Transverse colon (tissue), 4 donors: ENCODE measurements around the gene THSD4. TPM values are rescaled to one million over a fixed set of nuclear protein-coding genes. Genes with fewer than 3 reads are reported as not detected.

Experiments used
- DNase-seq: peaks from one replicate; pipeline ENCODE4 v3.0.0-alpha.2; 2019
- H3K27ac ChIP-seq, 4 donors: fragments of 200-600 bp; sonication (generic); 2 replicates each; pipeline ENCODE4 v1.5.1; 2016 to 2018; ENCODE audit warnings: inconsistent platforms in 4 of 4
- H3K27me3 ChIP-seq: fragments of 200-600 bp; sonication (generic); 2 replicates; pipeline ENCODE4 v1.5.1; 2017; ENCODE audit warnings: inconsistent platforms
- H3K36me3 ChIP-seq, 4 donors: fragments of 200-600 bp; sonication (generic); 2 replicates each; pipeline ENCODE4 v1.5.1; 2017 to 2019; ENCODE audit warnings: inconsistent platforms in 4 of 4
- H3K4me1 ChIP-seq, 4 donors: fragments of 200-600 bp; sonication (generic); 2 replicates each; pipeline ENCODE4 v1.5.1; 2017 to 2020; ENCODE audit warnings: inconsistent platforms in 4 of 4
- H3K4me3 ChIP-seq, 4 donors: fragments of 200-600 bp; sonication (generic); 1 replicate in 1 of 4; 2 replicates in 3 of 4; pipeline versions ENCODE4 v1.5.1 to v1.6.1; 2017 to 2019; ENCODE audit warnings: inconsistent platforms in 4 of 4
- H3K9me3 ChIP-seq, 2 donors: fragments of 200-600 bp; sonication (generic); 2 replicates each; pipeline ENCODE4 v1.5.1; 2017 to 2019; ENCODE audit warnings: inconsistent platforms in 2 of 2
- EP300 ChIP-seq: sonication (generic); formaldehyde crosslinking; IDR thresholded peaks from one replicate; pipeline ENCODE4 v1.6.1; 2017; ENCODE audit warnings: antibody characterized with exemption, low read depth
- POLR2A ChIP-seq: fragments of 450-650 bp; IDR thresholded peaks from one replicate; pipeline ENCODE4 v1.6.1; 2016; ENCODE audit warnings: antibody characterized with exemption, mild to moderate bottlenecking, moderate library complexity
- POLR2AphosphoS5 ChIP-seq, 3 donors: sonication (generic); formaldehyde crosslinking; IDR thresholded peaks; one replicate each; pipeline ENCODE4 v1.6.1; 2016; ENCODE audit warnings: antibody characterized with exemption in 3 of 3
- WGBS, 2 donors: methylation state at CpG; one replicate each; pipeline ENCODE4 v1.1.5; 2018; ENCODE audit warnings: low coverage in 1 of 2; 5-methylcytosine and 5-hydroxymethylcytosine counted together
- in situ Hi-C, 4 donors: fragments of 200-750 bp; cut with MboI; loops; one replicate each; pipeline versions ENCODE4 v1.15.0 to v1.15.1; 2017; ENCODE audit warnings: low sequenced_read_pairs in 3 of 4, low pct_ligation_motif_present in 1 of 4, low pct_unique_long_range_greater_than_20kb in 1 of 4
- intact Hi-C: fragments of 100-400 bp; cut with DNase I; formaldehyde crosslinking; loops from one replicate; pipeline ENCODE4 v1.15.1; 2023; ENCODE audit warnings: low total_unique reads
- total RNA-seq, 4 donors: library from RNA; depleted of rRNA; stranded (reverse); fragments of >200 nt; gene quantifications; one replicate each; pipeline ENCODE4 v1.1.0, GENCODE V29; 2016
- TF ChIP-seq, protein P1 (sequence below), 5 experiments: fragments of 200-600 bp in 3 of 5; fragments of 450-650 bp in 2 of 5; sonication (generic) in 3 of 5; IDR thresholded peaks; 1 replicate in 2 of 5; 2 replicates in 3 of 5; pipeline ENCODE4 v1.5.1; 2016 to 2017; ENCODE audit warnings: antibody characterized with exemption in 5 of 5, inconsistent platforms in 3 of 5, mild to moderate bottlenecking in 2 of 5, moderate library complexity in 1 of 5

Gene THSD4
- total RNA-seq, 4 donors from 2014 or later, result 13.3 to 57.2 (median 47.4) TPM

DNA sequence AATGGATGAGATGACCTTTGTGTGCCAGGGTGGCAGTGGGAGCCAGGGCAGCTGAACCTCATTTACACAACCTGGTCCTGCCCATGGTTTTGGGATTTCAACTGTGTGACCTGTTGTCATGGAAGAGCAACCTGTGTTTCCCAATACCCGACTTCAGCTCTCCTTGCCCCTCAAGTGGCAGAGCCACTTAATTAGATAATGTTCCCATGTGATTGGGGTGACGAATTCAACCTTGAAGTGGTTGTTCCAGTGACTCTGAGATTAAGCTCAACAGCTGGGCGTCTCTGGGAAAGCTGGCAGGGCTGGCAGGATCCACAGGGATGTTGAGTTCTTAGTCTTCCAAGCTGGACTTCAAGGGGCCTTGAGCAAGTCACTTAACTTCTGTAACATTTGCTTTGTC, 71.0 kb downstream of the THSD4 start:
- no peak overlapping the region for H3K4me3 ChIP-seq
- TF ChIP-seq, protein P1, sequence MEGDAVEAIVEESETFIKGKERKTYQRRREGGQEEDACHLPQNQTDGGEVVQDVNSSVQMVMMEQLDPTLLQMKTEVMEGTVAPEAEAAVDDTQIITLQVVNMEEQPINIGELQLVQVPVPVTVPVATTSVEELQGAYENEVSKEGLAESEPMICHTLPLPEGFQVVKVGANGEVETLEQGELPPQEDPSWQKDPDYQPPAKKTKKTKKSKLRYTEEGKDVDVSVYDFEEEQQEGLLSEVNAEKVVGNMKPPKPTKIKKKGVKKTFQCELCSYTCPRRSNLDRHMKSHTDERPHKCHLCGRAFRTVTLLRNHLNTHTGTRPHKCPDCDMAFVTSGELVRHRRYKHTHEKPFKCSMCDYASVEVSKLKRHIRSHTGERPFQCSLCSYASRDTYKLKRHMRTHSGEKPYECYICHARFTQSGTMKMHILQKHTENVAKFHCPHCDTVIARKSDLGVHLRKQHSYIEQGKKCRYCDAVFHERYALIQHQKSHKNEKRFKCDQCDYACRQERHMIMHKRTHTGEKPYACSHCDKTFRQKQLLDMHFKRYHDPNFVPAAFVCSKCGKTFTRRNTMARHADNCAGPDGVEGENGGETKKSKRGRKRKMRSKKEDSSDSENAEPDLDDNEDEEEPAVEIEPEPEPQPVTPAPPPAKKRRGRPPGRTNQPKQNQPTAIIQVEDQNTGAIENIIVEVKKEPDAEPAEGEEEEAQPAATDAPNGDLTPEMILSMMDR (IDR thresholded peaks at IDR 0.05), result no peak
- TF ChIP-seq POLR2AphosphoS5 (IDR thresholded peaks at IDR 0.05) (no peak), EP300 (no peak), POLR2A (no peak)
- no peaks in the 10 kb centered on the region for H3K27me3 ChIP-seq
- H3K4me1 ChIP-seq, result no peaks in the 10 kb centered on the region
- H3K9me3 ChIP-seq, result no peaks in the 10 kb centered on the region
- H3K27ac ChIP-seq, result no peak overlapping the region
- in situ Hi-C loops, result no loop called here
- WGBS, 2 donors, result 29 to 83% methylated on average over 1 to 3 of the region's 3 CpGs
- DNase-seq, result no peak
- intact Hi-C loops, result no loop called here
- no peaks in the 10 kb centered on the region for H3K36me3 ChIP-seq

DNA sequence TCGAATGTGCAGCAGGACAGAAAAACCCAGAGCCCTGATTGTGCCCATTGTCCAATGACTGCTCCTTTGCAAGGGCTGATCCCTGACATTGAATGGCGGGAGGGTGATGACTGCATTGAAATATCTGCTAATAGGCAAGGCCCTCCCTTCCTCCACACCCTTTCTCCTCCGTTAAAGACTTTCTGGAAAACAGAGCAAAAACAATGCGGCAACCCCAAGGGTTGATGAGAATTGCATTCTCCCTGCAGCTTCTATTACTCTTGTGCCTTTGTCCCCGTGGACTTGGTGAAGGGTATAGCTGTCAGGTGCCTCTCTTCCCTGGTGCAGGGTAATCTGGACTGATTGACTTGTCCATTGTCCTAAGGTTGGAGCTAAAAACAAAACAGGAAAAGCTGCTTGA, 71.8 kb downstream of the THSD4 start:
- no peaks in the 10 kb centered on the region for H3K36me3 ChIP-seq
- in situ Hi-C loops, result no loop called here
- no peak overlapping the region for H3K27ac ChIP-seq

DNA sequence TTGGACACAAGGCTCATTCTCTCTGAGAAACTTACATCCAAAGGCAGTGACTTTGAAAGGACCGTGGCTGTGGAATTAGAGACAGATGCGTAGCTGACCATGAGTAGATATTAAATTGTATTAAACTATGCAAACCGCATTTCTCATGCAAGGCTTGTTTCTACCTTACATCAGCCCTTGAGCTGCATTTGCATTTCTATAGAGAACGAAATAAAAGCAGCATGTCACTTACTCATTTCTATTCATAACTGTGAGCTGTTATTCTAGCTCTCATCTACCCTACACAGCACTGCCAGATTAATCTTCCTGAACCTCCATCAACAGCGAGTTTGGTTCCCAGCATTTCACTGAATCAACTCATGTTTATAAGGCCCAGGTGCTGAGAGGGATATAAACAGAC, 72.3 kb downstream of the THSD4 start:
- H3K27ac ChIP-seq, result no peak overlapping the region
- H3K27me3 ChIP-seq, result no peaks in the 10 kb centered on the region
- intact Hi-C loops, result no loop called here
- no peaks in the 10 kb centered on the region for H3K4me1 ChIP-seq
- no peaks in the 10 kb centered on the region for H3K36me3 ChIP-seq
- no peak for TF ChIP-seq POLR2A
- no peak for TF ChIP-seq POLR2AphosphoS5 (IDR thresholded peaks at IDR 0.05)
- TF ChIP-seq, protein P1 (IDR thresholded peaks at IDR 0.05), result no peak
- TF ChIP-seq EP300, result no peak
- H3K4me3 ChIP-seq, result no peak overlapping the region
- WGBS, 2 donors, result 87 to 89% methylated on average over 4 to 5 of the region's 5 CpGs
- no peaks in the 10 kb centered on the region for H3K9me3 ChIP-seq
- no peak for DNase-seq
- in situ Hi-C loops, result no loop called here

More for the DNA sequence above, 71.8 kb downstream of the THSD4 start:
- Histone ChIP-seq H3K4me3 (no peak overlapping the region), H3K4me1 (no peaks in the 10 kb centered on the region), H3K27me3 (no peaks in the 10 kb centered on the region), H3K9me3 (no peaks in the 10 kb centered on the region)
- no peak for TF ChIP-seq POLR2AphosphoS5 (IDR thresholded peaks at IDR 0.05)
- no peak for TF ChIP-seq POLR2A
- TF ChIP-seq, protein P1 (IDR thresholded peaks at IDR 0.05), result no peak
- no peak for TF ChIP-seq EP300
- intact Hi-C loops, result no loop called here
- WGBS, 2 donors, result 84% methylated on average over 3 to 5 of the region's 5 CpGs
- no peak for DNase-seq

DNA sequence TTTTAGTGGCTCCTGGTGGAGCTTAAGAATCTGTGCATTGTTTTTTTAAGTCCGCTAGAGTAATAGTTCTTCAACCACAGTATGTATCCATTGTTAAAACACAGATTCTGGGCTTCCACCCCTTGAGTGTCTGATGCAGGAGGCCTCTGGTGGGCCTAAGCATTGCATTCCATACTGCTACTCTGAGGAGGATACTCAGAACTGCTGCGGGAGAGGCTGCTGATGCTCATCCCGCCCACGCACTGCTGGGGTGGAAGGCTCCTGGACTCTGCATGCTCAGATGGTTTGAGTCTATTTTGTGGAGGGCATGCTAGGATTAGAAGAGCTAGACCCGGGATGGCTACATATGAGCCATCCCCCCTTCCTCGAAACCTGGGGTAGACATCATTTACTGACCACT, 74.4 kb downstream of the THSD4 start:
- in situ Hi-C loops (no loop called here), intact Hi-C loops (no loop called here)
- H3K9me3 ChIP-seq, result no peaks in the 10 kb centered on the region
- 91 to 94% methylated on average over 2 to 5 of the region's 6 CpGs for WGBS, 2 donors
- no peak overlapping the region for H3K4me3 ChIP-seq
- no peaks in the 10 kb centered on the region for H3K4me1 ChIP-seq
- DNase-seq, result no peak
- no peaks in the 10 kb centered on the region for H3K36me3 ChIP-seq
- TF ChIP-seq EP300, result no peak
- no peak for TF ChIP-seq POLR2A
- no peak for TF ChIP-seq POLR2AphosphoS5 (IDR thresholded peaks at IDR 0.05)
- TF ChIP-seq, protein P1 (IDR thresholded peaks at IDR 0.05), result no peak
- no peaks in the 10 kb centered on the region for H3K27me3 ChIP-seq
- H3K27ac ChIP-seq, result no peak overlapping the region
